DMS153 (cell line): Measurements from ENCODE around the gene SIRPB2.

ENCODE experiments used
- DNase-seq: peaks from one replicate; lab custom pipeline; 2025; lab: John Stamatoyannopoulos, UW

The SIRPB2 gene

GRCh38 chr20:1471242-1471641, 20.0 kb downstream of the SIRPB2 start:
- DNase-seq, result no peak

- DNase-seq, result peak; percentile 75
Measured at GRCh38 chr20:1469925-1470571, 21.2 kb downstream of the SIRPB2 start.

DNA sequence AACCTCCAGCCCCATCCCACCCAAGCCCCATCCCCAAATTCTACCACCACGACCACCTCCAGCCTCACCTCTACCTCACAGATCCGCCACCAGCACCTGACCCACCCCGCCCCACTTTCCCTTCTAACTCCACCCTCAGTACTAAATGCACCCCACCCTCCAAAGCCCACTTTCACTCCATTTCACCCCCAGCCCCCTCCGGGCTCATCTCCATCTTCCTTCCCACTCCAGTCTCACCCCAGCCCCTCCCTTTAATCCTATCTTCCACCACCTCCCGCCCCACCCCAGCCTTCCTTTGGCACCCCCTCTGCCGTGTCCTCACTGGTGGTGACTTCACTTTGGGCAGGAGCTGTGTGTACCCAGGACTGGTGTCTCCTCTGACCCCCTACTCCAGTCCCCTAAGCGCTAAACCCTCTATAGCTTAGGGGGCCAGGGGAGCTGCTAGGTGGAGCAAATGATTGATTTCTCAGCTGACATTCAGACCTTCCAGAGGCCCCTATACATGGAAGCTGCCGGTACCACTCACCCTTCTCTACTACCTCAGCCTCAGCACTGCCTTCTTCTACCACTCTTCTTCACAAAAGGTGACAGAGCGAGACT, 21.8 kb downstream of the SIRPB2 start:
- DNase-seq, result no peak

DNA sequence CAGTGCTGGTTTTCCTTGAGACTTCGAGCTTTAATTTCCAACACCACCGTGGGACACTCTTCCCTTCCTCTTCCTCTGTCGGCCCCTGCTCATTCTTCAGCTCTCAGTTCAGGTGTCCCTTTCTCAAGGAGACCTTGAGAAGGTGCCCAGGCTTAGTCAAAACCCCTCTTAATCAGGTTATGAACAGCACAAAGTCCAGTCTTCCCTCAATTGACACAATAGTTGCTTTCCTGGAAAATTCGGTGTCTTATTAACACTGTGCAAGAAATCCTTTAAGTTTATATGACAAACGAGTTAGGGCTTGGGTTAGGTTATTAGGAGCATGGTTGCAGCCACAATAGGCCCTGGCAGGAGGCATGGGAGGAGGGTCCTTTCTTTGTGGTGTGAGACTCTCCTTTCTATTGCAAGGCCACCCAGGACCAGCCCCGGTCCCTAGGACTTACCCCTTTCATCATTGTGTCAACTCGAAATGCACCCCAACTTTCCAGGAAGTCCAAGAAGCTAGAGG, 23.0 kb downstream of the SIRPB2 start:
- DNase-seq, result no peak

DNA sequence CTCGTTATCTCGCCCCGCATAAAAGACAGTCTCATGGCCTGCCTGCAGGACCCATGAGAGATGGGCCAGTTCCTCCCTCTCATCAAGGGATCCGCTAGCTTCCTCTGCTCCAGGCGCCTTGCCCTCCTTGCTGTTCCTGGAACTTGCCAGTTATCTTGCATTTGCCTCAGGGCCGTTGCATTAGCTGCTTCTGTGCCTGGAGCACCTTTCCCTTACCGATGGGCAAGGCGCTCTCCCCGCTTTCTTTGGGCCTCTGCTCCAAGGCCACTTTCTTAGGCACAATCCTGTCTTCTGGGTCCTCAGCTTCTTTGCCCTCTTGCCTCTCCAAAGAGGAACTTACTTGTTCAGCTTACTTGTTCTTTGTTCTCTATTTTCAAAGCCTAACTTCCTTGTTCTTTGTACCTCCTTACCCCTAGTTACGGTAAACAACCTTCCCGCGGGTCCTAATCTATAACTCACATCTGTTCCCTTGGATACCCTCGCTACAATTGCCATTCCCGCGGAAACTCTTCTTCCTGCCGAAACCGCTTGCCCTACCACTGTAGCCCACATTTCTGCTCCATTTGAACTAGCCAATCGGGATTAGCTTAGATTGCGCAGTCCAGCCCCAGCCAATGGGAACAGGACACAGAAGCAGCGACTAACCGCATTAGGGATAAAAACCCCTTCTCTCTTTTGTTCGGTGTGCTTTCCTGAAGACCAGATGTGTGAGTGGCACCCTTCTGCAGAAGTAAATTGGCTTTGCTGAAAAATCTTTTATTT, 23.7 kb downstream of the SIRPB2 start:
- peak; percentile 78 for DNase-seq

- DNase-seq, result no peak
Measured at GRCh38 chr20:1467082-1467354, 24.2 kb downstream of the SIRPB2 start.

GRCh38 chr20:1466211-1467081, 24.8 kb downstream of the SIRPB2 start, which contains the start of gene NSFL1C:
NSFL1C (minus strand) TSS chr20:1466849; CDS start chr20:1466824, 25 bp downstream.
- DNase-seq, result peak; percentile 89

GRCh38 chr20:1465470-1466210, 25.6 kb downstream of the SIRPB2 start:
- DNase-seq, result no peak

DNA sequence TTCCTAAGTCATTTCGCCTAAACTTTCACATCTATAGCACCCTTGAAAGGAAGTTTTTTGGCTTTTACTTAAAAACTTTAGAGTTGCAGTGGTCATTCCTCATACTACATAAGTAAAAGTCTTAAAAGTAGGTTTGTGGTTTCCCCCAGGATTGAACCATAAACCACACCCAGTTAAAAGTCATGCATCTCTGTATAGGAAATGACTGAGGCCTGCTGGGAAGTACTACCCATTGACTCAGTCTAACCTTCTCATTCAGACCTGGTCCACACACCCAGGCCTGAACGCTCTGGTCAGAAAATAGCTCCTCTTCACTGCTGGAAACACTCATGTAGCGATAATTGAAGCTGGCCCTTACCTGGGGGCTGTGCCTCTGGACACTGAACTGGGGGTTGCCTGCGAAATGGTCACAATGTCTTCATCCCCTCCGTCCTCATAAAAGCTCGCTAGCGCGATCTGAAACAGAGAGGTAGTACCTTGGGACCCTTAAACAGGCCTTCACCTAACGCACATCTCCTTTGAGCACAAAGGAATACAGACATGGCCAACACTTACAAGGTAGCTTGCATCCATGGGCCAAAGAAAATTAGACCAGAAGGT, 27.1 kb downstream of the SIRPB2 start:
- DNase-seq, result no peak

- DNase-seq, result no peak
Measured at GRCh38 chr20:1462834-1463233, 28.4 kb downstream of the SIRPB2 start.

DNA sequence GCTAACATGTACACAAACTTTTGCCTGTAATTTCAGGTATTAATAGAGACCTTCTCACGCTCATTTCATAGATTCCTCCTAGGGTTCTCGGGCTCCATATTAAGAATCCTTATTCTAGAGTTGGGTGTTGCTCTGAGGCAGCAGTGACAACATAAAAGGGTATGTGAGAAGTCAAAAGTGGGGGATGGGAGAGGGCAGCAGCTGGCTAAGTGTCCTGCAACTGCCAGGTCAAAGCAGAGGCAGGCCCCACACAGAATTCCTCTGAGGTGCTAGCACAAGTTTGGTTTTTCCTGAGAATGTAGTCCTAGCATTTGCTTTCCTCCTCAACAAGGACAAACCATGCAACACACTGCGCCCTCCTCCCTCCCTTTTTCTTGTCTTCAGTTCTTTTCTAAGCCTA, 29.2 kb downstream of the SIRPB2 start:
- no peak for DNase-seq

DNA sequence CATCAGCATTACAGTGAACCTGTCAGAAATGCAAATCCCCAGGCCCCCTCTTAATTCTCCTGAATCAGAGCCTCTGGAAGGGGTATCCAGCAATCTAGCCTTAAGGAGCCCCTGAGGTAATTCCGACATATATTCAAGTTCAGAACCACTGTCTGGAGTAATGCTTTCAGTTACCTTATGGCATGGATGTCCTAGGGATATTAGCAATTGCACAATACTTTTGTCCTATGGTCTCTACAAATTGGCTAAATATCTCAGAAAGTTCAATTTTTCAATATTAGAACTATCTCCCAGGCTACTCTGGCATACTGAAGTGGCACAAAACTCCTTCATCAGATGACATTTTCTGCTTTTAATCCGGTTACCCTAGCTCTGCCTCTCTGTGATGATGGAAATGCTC, 30.9 kb downstream of the SIRPB2 start:
- no peak for DNase-seq

GRCh38 chr20:1457992-1458391, 33.2 kb downstream of the SIRPB2 start:
- no peak for DNase-seq

DNA sequence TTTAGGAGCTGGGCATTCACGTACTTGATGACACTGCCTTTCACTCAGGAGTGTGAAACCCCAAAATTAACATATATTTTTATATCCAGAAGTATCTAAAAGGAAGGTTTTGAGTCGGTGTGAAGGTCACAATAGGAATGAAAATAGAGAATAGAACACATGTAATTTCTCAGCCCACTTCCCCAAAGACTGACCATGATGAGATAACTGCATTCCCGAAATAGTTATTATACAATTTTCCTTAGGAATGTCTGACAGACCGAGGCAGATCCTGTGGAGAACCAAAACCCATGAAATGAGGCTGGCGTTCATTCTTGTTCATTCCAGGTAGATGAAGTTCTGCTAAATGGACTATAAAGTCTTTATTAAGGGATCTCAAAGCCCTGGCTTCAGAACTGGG, 34.9 kb downstream of the SIRPB2 start:
- DNase-seq, result no peak

DNA sequence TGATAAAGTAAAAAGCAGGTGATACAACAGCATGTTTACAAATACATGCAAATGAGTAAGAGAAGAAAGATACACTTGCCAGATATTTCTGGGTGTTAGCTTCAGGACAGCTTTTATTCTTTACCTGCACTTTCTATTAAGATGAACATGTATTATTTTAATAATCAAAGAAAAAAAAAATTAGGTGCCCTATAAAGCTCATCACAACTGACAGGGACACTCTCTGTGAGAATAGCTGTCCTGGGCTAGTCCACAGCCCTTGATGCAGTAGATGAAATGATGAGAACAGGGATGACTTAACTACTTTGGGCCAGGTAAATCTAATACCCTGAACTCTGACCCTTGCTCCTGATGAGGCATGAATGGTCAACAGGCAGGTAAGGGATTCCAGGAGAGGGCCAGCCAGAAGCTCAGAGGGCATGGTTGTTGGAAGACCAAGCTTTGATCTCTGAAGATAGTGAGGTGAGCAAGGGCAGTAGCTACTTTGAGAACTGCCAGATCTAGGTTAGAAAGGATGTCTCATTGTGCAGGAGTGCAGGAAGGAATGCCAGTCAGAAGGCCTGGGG, 40.2 kb downstream of the SIRPB2 start:
- DNase-seq, result no peak

GRCh38 chr20:1449370-1449769, 41.9 kb downstream of the SIRPB2 start:
- DNase-seq, result no peak

DNA sequence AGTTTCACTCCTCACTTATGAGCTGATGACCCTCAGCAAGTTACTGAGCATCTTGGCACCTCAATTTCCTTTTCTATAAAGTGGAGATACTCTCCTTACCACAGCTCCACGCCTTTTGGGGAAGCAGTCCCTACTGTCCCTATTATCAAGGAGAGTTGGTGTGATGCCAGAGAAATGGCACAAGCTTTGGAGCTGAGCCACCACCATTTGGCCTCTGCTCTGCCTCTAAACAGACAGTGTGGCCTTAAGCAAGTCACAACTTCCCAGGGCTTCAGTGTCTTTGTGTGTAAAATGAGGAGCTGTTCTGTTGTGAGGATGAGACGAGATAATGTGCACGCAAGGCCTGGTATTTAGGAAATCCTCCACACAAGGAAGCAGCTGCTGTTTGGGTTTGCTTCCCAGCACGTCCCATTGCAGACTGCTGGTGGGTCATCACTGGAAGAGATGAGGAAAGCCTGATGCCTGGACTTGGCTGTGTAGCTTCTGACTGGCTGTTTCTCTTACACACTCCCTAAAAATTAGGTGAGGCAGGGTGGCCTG, 43.1 kb downstream of the SIRPB2 start:
- DNase-seq, result no peak

GRCh38 chr20:1446536-1446935, 44.7 kb downstream of the SIRPB2 start:
- no peak for DNase-seq

- no peak for DNase-seq
Measured at GRCh38 chr20:1443085-1443484, 48.1 kb downstream of the SIRPB2 start.

DNA sequence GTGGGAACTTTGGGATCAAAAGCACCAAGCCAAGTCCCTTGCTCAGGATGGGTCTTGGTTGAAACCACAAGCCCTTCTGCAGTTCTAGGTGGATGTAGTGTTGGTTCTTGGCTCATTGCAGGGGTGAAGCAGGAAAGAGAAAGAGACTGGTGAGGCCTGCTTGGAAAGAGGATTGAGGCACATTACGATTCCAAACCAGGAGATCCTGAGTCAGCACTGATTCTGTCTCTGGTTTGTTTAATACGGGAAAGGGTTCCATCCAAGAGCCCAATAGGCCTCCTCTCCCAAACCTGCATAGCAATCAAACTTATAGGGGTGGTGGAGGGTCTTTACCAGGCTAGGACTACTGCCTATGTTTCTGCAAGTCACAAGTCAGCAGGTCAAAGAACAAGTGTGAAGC, 48.9 kb downstream of the SIRPB2 start:
- no peak for DNase-seq

- no peak for DNase-seq
Measured at GRCh38 chr20:1441133-1441532, 50.1 kb downstream of the SIRPB2 start.
